Esophagus (tissue), 2 donors: ENCODE results near the gene DUS3L. TPM values are rescaled to one million over a fixed set of nuclear protein-coding genes. Genes with fewer than 3 reads are reported as not detected.
"Not testable (repeated sequence)": the region's sequence is repeated elsewhere in the genome, so short reads cannot be mapped to it uniquely, and the experiment has no call there.

ENCODE experiments used
- H3K27ac ChIP-seq, 2 donors: one replicate each; pipeline ENCODE4 v1.5.1; 2013; ENCODE audit warnings: low read depth in 2 of 2, mild to moderate bottlenecking in 2 of 2, inconsistent platforms in 1 of 2, low read length in 1 of 2, moderate library complexity in 1 of 2
- H3K27me3 ChIP-seq, 2 donors: one replicate each; pipeline ENCODE4 v1.6.1; 2013; ENCODE audit warnings: low read length in 2 of 2, control low read depth in 1 of 2, mild to moderate bottlenecking in 1 of 2; ENCODE audit not compliant: insufficient read depth in 2 of 2, control insufficient read depth in 1 of 2
- H3K36me3 ChIP-seq, 2 donors: one replicate each; pipeline ENCODE4 v1.6.1; 2013; ENCODE audit warnings: low read length in 1 of 2; ENCODE audit not compliant: control insufficient read depth in 2 of 2, insufficient read depth in 2 of 2
- H3K4me1 ChIP-seq, 2 donors: one replicate each; pipeline ENCODE4 v1.6.1; 2013; ENCODE audit warnings: low read length in 1 of 2; ENCODE audit not compliant: control insufficient read depth in 2 of 2, insufficient read depth in 2 of 2
- H3K4me3 ChIP-seq, 2 donors: one replicate each; pipeline ENCODE4 v1.5.1; 2013; ENCODE audit warnings: low read length in 2 of 2, mild to moderate bottlenecking in 2 of 2, low read depth in 1 of 2, moderate library complexity in 1 of 2
- H3K9me3 ChIP-seq, 2 donors: one replicate each; pipeline ENCODE4 v1.6.1; 2013; ENCODE audit warnings: mild to moderate bottlenecking in 2 of 2, low read depth in 1 of 2, low read length in 1 of 2, moderate library complexity in 1 of 2; ENCODE audit not compliant: control insufficient read depth in 2 of 2, insufficient read depth in 1 of 2
- WGBS, 2 donors: extraction: QIAGEN DNeasy Blood & Tissue Kit; methylation state at CpG; one replicate each; pipeline ENCODE4 v1.1.7; 2013; 5-methylcytosine and 5-hydroxymethylcytosine counted together
- polyA plus RNA-seq, 2 donors: library from polyadenylated mRNA; stranded (reverse); fragments of 200-250 nt; gene quantifications; one replicate each; pipeline ENCODE4 v1.2.3, GENCODE V29; 2013
- donor health status: healthy with polysubstance abuse.
- donor health status: Bipolar disorder and iron deficiency.

Gene DUS3L
- polyA plus RNA-seq, 2 donors, result 32.3 to 53.9 TPM

DNA sequence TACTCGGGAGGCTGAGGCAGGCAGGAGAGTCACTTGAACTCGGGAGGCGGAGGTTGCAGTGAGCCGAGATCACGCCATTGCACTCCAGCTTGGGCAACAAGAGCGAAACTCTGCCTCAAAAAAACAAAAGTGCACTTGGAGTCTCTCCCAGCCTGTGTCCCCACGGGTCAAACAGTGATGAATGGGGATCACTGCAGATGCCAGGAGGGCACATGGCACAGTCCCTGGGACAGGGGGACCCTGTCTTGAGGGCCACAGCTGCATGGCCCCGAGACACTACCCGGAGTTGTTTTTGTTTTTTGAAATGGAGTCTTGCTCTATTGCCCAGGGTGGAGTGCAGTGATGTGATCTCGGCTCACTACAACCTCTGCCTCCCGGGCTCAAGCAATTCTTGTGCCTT is 10.0 kb downstream of the DUS3L start:
- WGBS, 2 donors, result 75 to 87% methylated on average over 11 of the region's 11 CpGs
- H3K27me3 ChIP-seq, result not testable (repeated sequence)

DNA sequence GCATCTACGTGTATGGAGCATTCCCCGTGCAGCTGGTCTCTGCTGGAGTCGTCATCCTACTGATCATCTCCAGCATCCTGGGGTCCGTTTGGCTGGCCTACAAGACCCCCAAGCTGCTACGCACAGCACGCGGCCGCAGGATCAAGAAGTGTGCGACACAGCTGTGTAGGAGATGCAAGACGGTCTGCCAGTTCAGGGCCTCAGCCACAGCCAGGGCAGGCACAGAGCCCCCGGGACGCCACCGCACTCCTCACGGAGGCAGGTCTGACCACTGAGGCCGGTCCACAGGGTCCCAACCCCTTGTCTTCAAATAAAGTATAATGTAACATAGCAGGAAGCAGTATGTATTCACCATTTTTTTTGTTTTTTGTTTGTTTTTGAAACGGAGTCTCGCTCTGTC is 12.6 kb downstream of the DUS3L start:
- no peaks in the 10 kb centered on the region for H3K4me1 ChIP-seq
- no peaks in the 10 kb centered on the region for H3K9me3 ChIP-seq
- no peaks in the 10 kb centered on the region for H3K36me3 ChIP-seq
- H3K27ac ChIP-seq, result no peak overlapping the region
- WGBS, 2 donors, result 87% methylated on average over 17 of the region's 17 CpGs
- no peaks in the 10 kb centered on the region for H3K27me3 ChIP-seq
- H3K4me3 ChIP-seq, result no peak overlapping the region

More for the DNA sequence above, 10.0 kb downstream of the DUS3L start:
- not testable (repeated sequence) for H3K4me3 ChIP-seq, H3K27ac ChIP-seq, H3K4me1 ChIP-seq, H3K9me3 ChIP-seq
- peaks cover 10 to 14% of the 10 kb centered on the region in 2 donors for H3K36me3 ChIP-seq

DNA sequence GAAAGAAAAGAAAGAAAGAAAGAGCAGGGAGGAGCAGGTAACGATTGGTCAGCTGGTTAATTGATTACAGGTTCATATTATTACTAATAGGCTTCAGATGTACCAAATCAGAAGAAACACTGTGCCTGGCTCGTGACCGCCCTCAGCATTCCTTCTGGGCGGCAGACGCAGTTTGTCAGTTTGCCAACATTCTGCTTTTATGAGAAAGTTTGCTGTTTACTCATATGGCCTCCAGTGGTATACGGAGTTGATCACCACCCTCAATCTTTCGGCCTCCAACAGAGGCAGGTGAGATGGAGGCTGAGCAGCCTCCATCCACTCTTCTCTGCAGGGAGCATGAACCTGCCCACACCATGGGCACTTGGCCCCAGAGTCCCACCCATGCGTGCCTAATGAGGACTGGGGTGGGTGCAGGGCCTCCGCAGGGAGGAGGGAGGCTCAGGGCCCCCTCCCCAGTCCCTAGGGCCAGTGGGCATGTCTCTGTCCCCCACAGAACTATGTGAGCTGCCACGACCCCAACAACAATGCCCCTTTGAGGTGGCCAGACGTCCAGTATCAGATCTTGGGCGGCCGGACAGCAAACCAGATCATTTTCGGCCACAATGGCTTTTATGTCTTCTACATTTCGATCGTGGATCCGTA is 15.2 kb downstream of the DUS3L start:
- WGBS, 2 donors, result 62 to 65% methylated on average over 17 of the region's 17 CpGs
- no peaks in the 10 kb centered on the region for H3K4me1 ChIP-seq
- H3K36me3 ChIP-seq, result no peaks in the 10 kb centered on the region
- H3K27ac ChIP-seq, result no peak overlapping the region
- no peaks in the 10 kb centered on the region for H3K9me3 ChIP-seq
- no peaks in the 10 kb centered on the region for H3K27me3 ChIP-seq
- no peak overlapping the region for H3K4me3 ChIP-seq

DNA sequence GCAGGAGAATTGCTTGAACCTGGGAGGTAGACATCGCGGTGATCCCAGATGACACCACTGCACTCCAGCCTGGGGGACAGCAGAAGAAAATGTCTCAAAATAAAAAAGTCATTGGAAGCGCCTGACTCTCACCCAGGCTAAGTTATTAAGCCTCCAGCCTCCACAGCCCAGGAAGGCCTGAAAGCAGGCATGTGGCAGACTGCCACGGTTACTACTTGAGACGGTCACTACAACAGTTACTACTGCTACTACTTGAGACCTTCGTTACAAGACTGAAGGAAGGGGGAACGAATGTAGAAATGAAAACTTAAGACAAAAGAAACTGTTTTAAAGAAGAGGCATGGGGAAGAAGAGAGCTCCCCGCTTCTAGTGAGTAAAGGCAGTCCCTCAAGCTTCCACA is 16.0 kb downstream of the DUS3L start:
- H3K9me3 ChIP-seq, result no peaks in the 10 kb centered on the region
- 80% methylated on average over 8 of the region's 8 CpGs for WGBS, 2 donors

GRCh38 chr19:5773276-5773675 is 17.7 kb downstream of the DUS3L start:
- Histone ChIP-seq H3K9me3 (no peaks in the 10 kb centered on the region), H3K4me3 (no peak overlapping the region), H3K27me3 (no peaks in the 10 kb centered on the region), H3K4me1 (no peaks in the 10 kb centered on the region), H3K36me3 (no peaks in the 10 kb centered on the region), H3K27ac (no peak overlapping the region)
- 85 to 92% methylated on average over 5 of the region's 5 CpGs for WGBS, 2 donors

More for the DNA sequence above, 16.0 kb downstream of the DUS3L start:
- Histone ChIP-seq H3K36me3 (no peaks in the 10 kb centered on the region), H3K4me1 (no peaks in the 10 kb centered on the region), H3K27ac (no peak overlapping the region), H3K4me3 (no peak overlapping the region), H3K27me3 (no peaks in the 10 kb centered on the region)

DNA sequence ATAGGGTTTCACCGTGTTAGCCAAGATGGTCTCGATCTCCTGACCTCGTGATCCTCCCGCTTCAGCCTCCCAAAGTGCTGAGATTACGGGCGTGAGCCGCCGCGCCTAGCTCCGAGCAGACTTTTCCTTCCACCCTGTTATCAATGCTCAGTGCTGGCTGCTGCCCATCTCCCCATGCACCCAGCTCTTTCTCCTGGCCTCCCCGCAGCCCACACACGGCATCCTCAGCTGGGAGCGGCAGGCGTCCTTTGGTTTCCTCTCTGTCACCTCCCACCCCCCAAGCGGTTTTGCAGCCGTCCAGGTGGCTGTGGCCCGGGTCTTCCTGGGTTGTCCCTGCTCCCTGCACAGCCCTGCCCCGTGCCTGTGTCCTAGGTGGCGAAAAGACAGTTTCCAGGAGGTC is 18.5 kb downstream of the DUS3L start:
- Histone ChIP-seq H3K4me1 (no peaks in the 10 kb centered on the region), H3K4me3 (no peak overlapping the region), H3K9me3 (no peaks in the 10 kb centered on the region), H3K27ac (no peak overlapping the region), H3K27me3 (no peaks in the 10 kb centered on the region), H3K36me3 (no peaks in the 10 kb centered on the region)
- 81 to 82% methylated on average over 19 of the region's 19 CpGs for WGBS, 2 donors

- H3K27me3 ChIP-seq, result no peaks in the 10 kb centered on the region
- no peaks in the 10 kb centered on the region for H3K36me3 ChIP-seq
- H3K4me3 ChIP-seq, result no peak overlapping the region
- H3K9me3 ChIP-seq, result no peaks in the 10 kb centered on the region
- 84 to 88% methylated on average over 10 of the region's 10 CpGs for WGBS, 2 donors
- H3K4me1 ChIP-seq, result no peaks in the 10 kb centered on the region
- H3K27ac ChIP-seq, result no peak overlapping the region
Observed at GRCh38 chr19:5767949-5768348, 23.0 kb downstream of the DUS3L start.

DNA sequence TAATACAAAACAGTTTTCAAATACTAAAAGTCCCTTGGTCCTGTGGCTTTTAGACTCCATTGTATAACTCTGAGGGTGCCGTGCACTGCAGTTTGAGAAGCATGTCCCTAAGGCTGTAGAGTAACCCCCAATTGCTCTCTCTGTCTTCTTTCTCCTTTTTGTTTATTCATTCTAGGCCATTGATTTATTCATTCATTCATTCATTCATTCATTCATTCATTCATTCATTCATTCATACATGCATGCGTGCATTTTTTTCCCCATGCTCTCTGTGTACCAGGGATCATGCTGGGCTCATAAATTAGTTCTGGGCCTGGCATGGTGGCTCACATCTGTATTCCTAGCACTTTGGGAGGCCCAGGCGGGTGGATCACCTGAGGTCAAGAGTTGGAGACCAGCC is 25.7 kb downstream of the DUS3L start:
- no peaks in the 10 kb centered on the region for H3K9me3 ChIP-seq
- no peaks in the 10 kb centered on the region for H3K27me3 ChIP-seq
- H3K4me1 ChIP-seq, result no peaks in the 10 kb centered on the region
- no peak overlapping the region for H3K4me3 ChIP-seq
- 87 to 93% methylated on average over 3 of the region's 3 CpGs for WGBS, 2 donors
- no peaks in the 10 kb centered on the region for H3K36me3 ChIP-seq
- no peak overlapping the region for H3K27ac ChIP-seq

GRCh38 chr19:5762608-5763217 is 28.2 kb downstream of the DUS3L start:
- H3K27ac ChIP-seq, result no peak overlapping the region
- no peaks in the 10 kb centered on the region for H3K9me3 ChIP-seq
- no peaks in the 10 kb centered on the region for H3K36me3 ChIP-seq
- H3K4me1 ChIP-seq, result no peaks in the 10 kb centered on the region
- 94 to 95% methylated on average over 5 of the region's 5 CpGs for WGBS, 2 donors
- no peak overlapping the region for H3K4me3 ChIP-seq
- no peaks in the 10 kb centered on the region for H3K27me3 ChIP-seq

GRCh38 chr19:5753743-5754142 is 37.2 kb downstream of the DUS3L start:
- H3K4me1 ChIP-seq, result no peaks in the 10 kb centered on the region
- no peak overlapping the region for H3K4me3 ChIP-seq
- no peaks in the 10 kb centered on the region for H3K36me3 ChIP-seq
- no peaks in the 10 kb centered on the region for H3K27me3 ChIP-seq
- WGBS, 2 donors, result 74% methylated on average over 6 of the region's 6 CpGs
- H3K9me3 ChIP-seq, result no peaks in the 10 kb centered on the region
- no peak overlapping the region for H3K27ac ChIP-seq
